HG03025 (cell line): ENCODE data around the gene MAGEA9.
"Not testable (repeated sequence)": the region's sequence is repeated elsewhere in the genome, so short reads cannot be mapped to it uniquely, and the experiment has no call there.

Source experiments
- ATAC-seq: cut with Tn5 transposase; IDR thresholded peaks from one replicate; pipeline ENCODE4 v1.9.1; 2021; ENCODE audit warnings: mild to moderate bottlenecking, moderate library complexity; ENCODE audit not compliant: unreplicated experiment, low FRiP score

MAGEA9 gene

GRCh38 chrX:149804102-149804501, 22.4 kb downstream of the MAGEA9 start:
- ATAC-seq, result no peak

GRCh38 chrX:149807747-149808458, 26.2 kb downstream of the MAGEA9 start:
- ATAC-seq, result no peak

GRCh38 chrX:149818652-149819051, 36.9 kb downstream of the MAGEA9 start:
- ATAC-seq, result no peak

GRCh38 chrX:149819371-149819770, 37.6 kb downstream of the MAGEA9 start:
- no peak for ATAC-seq

- no peak for ATAC-seq
Measured at GRCh38 chrX:149825424-149825823, 43.7 kb downstream of the MAGEA9 start.

- no peak for ATAC-seq
Measured at GRCh38 chrX:149827254-149827653, 45.5 kb downstream of the MAGEA9 start.

- no peak for ATAC-seq
Measured at GRCh38 chrX:149829751-149830191, 48.0 kb downstream of the MAGEA9 start.

- ATAC-seq, result no peak
Measured at GRCh38 chrX:149830192-149830873, 48.6 kb downstream of the MAGEA9 start.

- ATAC-seq, result no peak
Measured at GRCh38 chrX:149831473-149831872, 49.7 kb downstream of the MAGEA9 start.

GRCh38 chrX:149836728-149837127, 55.0 kb downstream of the MAGEA9 start:
- not testable (repeated sequence) for ATAC-seq

GRCh38 chrX:149837167-149837566, 55.4 kb downstream of the MAGEA9 start:
- ATAC-seq, result no peak
